Measurements from ENCODE around the gene PXMP4. TPM values are rescaled to one million over a fixed set of nuclear protein-coding genes. Genes with fewer than 3 reads are reported as not detected.

Gene PXMP4
- total RNA-seq, 1 experiment from 2014 or later, result 3.3 TPM

- Mint-ChIP-seq H3K4me1 (peaks cover 10% of the 10 kb centered on the region), H3K27ac (no peak overlapping the region), H3K27me3 (ENCODE audit: low read depth) (no peaks in the 10 kb centered on the region), H3K9me3 (peaks cover 16% of the 10 kb centered on the region), H3K4me3 (no peak overlapping the region), H3K36me3 (peaks cover 3% of the 10 kb centered on the region; the same call in 1 of the 2 replicates)
- ChIA-PET POLR2A (interaction anchor here (1.0 kb wide), 1 partner anchor 130 kb away, joined by 3 read pairs; no protein-coding TSS in a partner anchor), CTCF (interaction anchor here (1.3 kb wide), 1 partner anchor 40 kb away, joined by 3 read pairs; no protein-coding TSS in a partner anchor)
- TF ChIP-seq JAZF1 (CRISPR knock-in tag; IDR thresholded peaks at IDR 0.05) (no peak), FOXP1 (CRISPR knock-in tag; IDR thresholded peaks at IDR 0.05; ENCODE audit: borderline replicate concordance) (no peak), TP53 (CRISPR knock-in tag; IDR thresholded peaks at IDR 0.05) (no peak), ZNF532 (CRISPR knock-in tag; IDR thresholded peaks at IDR 0.05; ENCODE audit: borderline replicate concordance) (no peak), GTF2I (CRISPR knock-in tag; conservative IDR thresholded peaks at IDR 0.05) (no peak), NFE2L1 (CRISPR knock-in tag; IDR thresholded peaks at IDR 0.05) (no peak), ZNF138 (CRISPR knock-in tag; conservative IDR thresholded peaks at IDR 0.05) (no peak), ARID4B (CRISPR knock-in tag; IDR thresholded peaks at IDR 0.05; ENCODE audit: borderline replicate concordance) (no peak), NR2C2 (CRISPR knock-in tag; IDR thresholded peaks at IDR 0.05) (no peak), FOXJ3 (CRISPR knock-in tag; IDR thresholded peaks at IDR 0.05; ENCODE audit: borderline replicate concordance) (no peak), KAT7 (CRISPR knock-in tag; IDR thresholded peaks at IDR 0.05; ENCODE audit: borderline replicate concordance) (no peak), CREB1 (CRISPR knock-in tag; IDR thresholded peaks at IDR 0.05) (no peak)
- ATAC-seq (no peak), DNase-seq (ENCODE audit: low spot score) (no peak)
These were observed 12.4 kb downstream of the PXMP4 start for GRCh38 chr20:33707668-33708067.

- DNase-seq (ENCODE audit: low spot score) (no peak), ATAC-seq (no peak)
- no peak overlapping the region for H3K4me3 Mint-ChIP-seq
- POLR2A ChIA-PET, result no interaction called here
- TF ChIP-seq GABPB1 (CRISPR knock-in tag; IDR thresholded peaks at IDR 0.05), result no peak
- no peak for TF ChIP-seq ZNF232 (CRISPR knock-in tag; IDR thresholded peaks at IDR 0.05)
- no peak for TF ChIP-seq ELF4 (CRISPR knock-in tag; IDR thresholded peaks at IDR 0.05; ENCODE audit: low read depth)
- no peak for TF ChIP-seq ZNF263 (CRISPR knock-in tag; IDR thresholded peaks at IDR 0.05; ENCODE audit: low read depth)
- no peak for TF ChIP-seq MLX (CRISPR knock-in tag; IDR thresholded peaks at IDR 0.05)
- no peak for TF ChIP-seq GRHL2 (CRISPR knock-in tag; IDR thresholded peaks at IDR 0.05; ENCODE audit: insufficient replicate concordance, severe bottlenecking)
- no peak for TF ChIP-seq ATF6 (CRISPR knock-in tag; IDR thresholded peaks at IDR 0.05)
- peaks cover 4% of the 10 kb centered on the region for H3K4me1 Mint-ChIP-seq
- peaks cover 11% of the 10 kb centered on the region for H3K36me3 Mint-ChIP-seq
- H3K27ac Mint-ChIP-seq, result no peak overlapping the region
- peaks cover 20% of the 10 kb centered on the region for H3K9me3 Mint-ChIP-seq
- H3K27me3 Mint-ChIP-seq (ENCODE audit: low read depth), result peaks cover 4% of the 10 kb centered on the region
- CTCF ChIA-PET, result no interaction called here
These were observed 15.7 kb downstream of the PXMP4 start for GRCh38 chr20:33704197-33704924.

Measured in WTC11 (cell line).